Uterus (tissue), 2 donors: ENCODE measurements around the gene THOC2.
"Not testable (repeated sequence)": the region's sequence is repeated elsewhere in the genome, so short reads cannot be mapped to it uniquely, and the experiment has no call there.

Experiments used
- POLR2A ChIP-seq, 2 donors: fragments of 450-650 bp; IDR thresholded peaks; one replicate each; pipeline ENCODE4 v1.6.1; 2016; ENCODE audit warnings: antibody characterized with exemption in 2 of 2, mild to moderate bottlenecking in 1 of 2, moderate library complexity in 1 of 2
- TF ChIP-seq, protein P1 (sequence below), 4 experiments: fragments of 200-600 bp in 2 of 4; fragments of 450-650 bp in 2 of 4; sonication (generic) in 2 of 4; IDR thresholded peaks; one replicate each; pipeline ENCODE4 v1.5.1; 2016 to 2019; ENCODE audit warnings: antibody characterized with exemption in 4 of 4, mild to moderate bottlenecking in 2 of 4, moderate library complexity in 1 of 4

DNA sequence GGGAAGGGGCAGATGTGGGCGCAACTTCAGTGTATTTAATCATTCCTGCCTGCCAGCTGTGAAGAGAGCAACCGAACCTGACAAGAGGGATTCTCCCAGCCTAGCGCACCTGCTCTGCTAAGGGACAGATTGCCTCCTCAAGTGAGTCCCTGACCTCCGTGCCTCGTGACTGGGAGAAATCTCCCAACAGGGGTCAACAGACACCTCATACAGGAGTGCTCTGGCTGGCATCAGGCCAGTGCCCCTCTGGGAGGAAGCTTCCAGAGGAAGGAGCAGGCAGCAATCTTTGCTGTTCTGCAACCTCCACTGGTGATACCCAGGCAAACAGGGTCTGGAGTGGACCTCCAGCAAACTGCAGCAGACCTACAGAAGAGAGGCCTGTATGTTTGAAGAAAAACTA is 158.8 kb downstream of the THOC2 start:
- TF ChIP-seq, protein P1, sequence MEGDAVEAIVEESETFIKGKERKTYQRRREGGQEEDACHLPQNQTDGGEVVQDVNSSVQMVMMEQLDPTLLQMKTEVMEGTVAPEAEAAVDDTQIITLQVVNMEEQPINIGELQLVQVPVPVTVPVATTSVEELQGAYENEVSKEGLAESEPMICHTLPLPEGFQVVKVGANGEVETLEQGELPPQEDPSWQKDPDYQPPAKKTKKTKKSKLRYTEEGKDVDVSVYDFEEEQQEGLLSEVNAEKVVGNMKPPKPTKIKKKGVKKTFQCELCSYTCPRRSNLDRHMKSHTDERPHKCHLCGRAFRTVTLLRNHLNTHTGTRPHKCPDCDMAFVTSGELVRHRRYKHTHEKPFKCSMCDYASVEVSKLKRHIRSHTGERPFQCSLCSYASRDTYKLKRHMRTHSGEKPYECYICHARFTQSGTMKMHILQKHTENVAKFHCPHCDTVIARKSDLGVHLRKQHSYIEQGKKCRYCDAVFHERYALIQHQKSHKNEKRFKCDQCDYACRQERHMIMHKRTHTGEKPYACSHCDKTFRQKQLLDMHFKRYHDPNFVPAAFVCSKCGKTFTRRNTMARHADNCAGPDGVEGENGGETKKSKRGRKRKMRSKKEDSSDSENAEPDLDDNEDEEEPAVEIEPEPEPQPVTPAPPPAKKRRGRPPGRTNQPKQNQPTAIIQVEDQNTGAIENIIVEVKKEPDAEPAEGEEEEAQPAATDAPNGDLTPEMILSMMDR (IDR thresholded peaks at IDR 0.05), result not testable (repeated sequence)
- TF ChIP-seq POLR2A (IDR thresholded peaks at IDR 0.05), result not testable (repeated sequence)
